HG02938 (cell line): ENCODE measurements around the gene SGMS1.

ENCODE experiments used
- ATAC-seq: cut with Tn5 transposase; IDR thresholded peaks from one replicate; pipeline ENCODE4 v1.9.1; 2021; ENCODE audit warnings: mild to moderate bottlenecking, moderate library complexity; ENCODE audit not compliant: unreplicated experiment

Gene SGMS1

GRCh38 chr10:50316695-50317648 is 306.8 kb downstream of the SGMS1 start:
- no peak for ATAC-seq

- no peak for ATAC-seq
Observed at GRCh38 chr10:50316174-50316573, 307.6 kb downstream of the SGMS1 start.

- no peak for ATAC-seq
Observed at GRCh38 chr10:50315424-50315823, 308.3 kb downstream of the SGMS1 start.

GRCh38 chr10:50314169-50315071 is 309.3 kb downstream of the SGMS1 start:
- no peak for ATAC-seq

GRCh38 chr10:50312464-50313437 is 311.0 kb downstream of the SGMS1 start:
- no peak for ATAC-seq

GRCh38 chr10:50310560-50311174 is 313.1 kb downstream of the SGMS1 start:
- peak; percentile 81 for ATAC-seq

- no peak for ATAC-seq
Observed at GRCh38 chr10:50309342-50309741, 314.4 kb downstream of the SGMS1 start.

- ATAC-seq: no peak
Observed at GRCh38 chr10:50304660-50305059, 319.1 kb downstream of the SGMS1 start.

- no peak for ATAC-seq
Observed at GRCh38 chr10:50299948-50300669, 323.6 kb downstream of the SGMS1 start.

GRCh38 chr10:50295367-50295766 is 328.4 kb downstream of the SGMS1 start:
- no peak for ATAC-seq

- ATAC-seq: no peak
Observed at GRCh38 chr10:50294582-50294981, 329.2 kb downstream of the SGMS1 start.

- ATAC-seq: no peak
Observed at GRCh38 chr10:50293513-50294313, 330.0 kb downstream of the SGMS1 start.

- no peak for ATAC-seq
Observed at GRCh38 chr10:50291261-50291850, 332.4 kb downstream of the SGMS1 start.

GRCh38 chr10:50289196-50289595 is 334.6 kb downstream of the SGMS1 start:
- ATAC-seq: no peak

- no peak for ATAC-seq
Observed at GRCh38 chr10:50286996-50287803, 336.6 kb downstream of the SGMS1 start.

GRCh38 chr10:50286517-50286916 is 337.2 kb downstream of the SGMS1 start:
- no peak for ATAC-seq

GRCh38 chr10:50281967-50282522 is 341.7 kb downstream of the SGMS1 start:
- ATAC-seq: no peak
